DND-41 (cell line): ENCODE data around the gene KRTAP9-4.

Experiments
- ATAC-seq: fragments of 200-7000 bp; cut with Tn5 transposase; 3 replicates; pipeline ENCODE4 v1.9.1; 2021; ENCODE audit warnings: low read depth; ENCODE audit not compliant: insufficient read depth
- DNase-seq: peaks from one replicate; pipeline ENCODE4 v3.0.0-alpha.2; 2020
- H2AFZ ChIP-seq: 2 replicates; pipeline ENCODE4 v1.6.0; 2012; ENCODE audit warnings: low read depth, low read length
- H3K27ac ChIP-seq: 2 replicates; pipeline ENCODE4 v1.5.1; 2012; ENCODE audit warnings: low read length, inconsistent platforms
- H3K27me3 ChIP-seq: fragments of 200-600 bp; sonication (generic); 2 replicates; pipeline ENCODE4 v1.6.0; 2012; ENCODE audit warnings: low read length, mild to moderate bottlenecking, inconsistent platforms; ENCODE audit not compliant: insufficient read depth, poor library complexity
- H3K36me3 ChIP-seq: 2 replicates; pipeline ENCODE4 v1.5.1; 2012; ENCODE audit warnings: low read length, inconsistent platforms; ENCODE audit not compliant: insufficient read depth
- H3K4me1 ChIP-seq: 2 replicates; pipeline ENCODE4 v1.5.1; 2012; ENCODE audit warnings: mild to moderate bottlenecking, low read length; ENCODE audit not compliant: insufficient read depth
- H3K4me2 ChIP-seq: 2 replicates; pipeline ENCODE4 v1.6.0; 2012; ENCODE audit warnings: mild to moderate bottlenecking, moderate library complexity, low read length, inconsistent platforms; ENCODE audit not compliant: insufficient read depth
- H3K4me3 ChIP-seq, 2 experiments: fragments of 200-600 bp in 1 of 2; shearing (Covaris generic) in 1 of 2; 2 replicates each; pipeline ENCODE4 v1.5.1; 2012 to 2016; ENCODE audit warnings: inconsistent platforms in 2 of 2, low read length in 2 of 2, mild to moderate bottlenecking in 2 of 2, low read depth in 1 of 2, moderate library complexity in 1 of 2
- H3K79me2 ChIP-seq: 2 replicates; pipeline ENCODE4 v1.6.0; 2012; ENCODE audit warnings: low read length, inconsistent platforms; ENCODE audit not compliant: insufficient read depth
- H3K9ac ChIP-seq: 2 replicates; pipeline ENCODE4 v1.6.0; 2012; ENCODE audit warnings: low read depth, mild to moderate bottlenecking, inconsistent platforms, low read length, moderate library complexity
- H3K9me3 ChIP-seq: 2 replicates; pipeline ENCODE4 v1.5.1; 2012; ENCODE audit warnings: low read length, moderate library complexity, mild to moderate bottlenecking, inconsistent platforms; ENCODE audit not compliant: insufficient read depth, severe bottlenecking
- H4K20me1 ChIP-seq: 2 replicates; pipeline ENCODE4 v1.6.0; 2012; ENCODE audit warnings: low read length; ENCODE audit not compliant: insufficient read depth
- CTCF ChIP-seq: IDR thresholded peaks from 2 replicates; pipeline ENCODE4 v1.5.1; 2012; ENCODE audit warnings: borderline replicate concordance, low read length, moderate library complexity, mild to moderate bottlenecking; ENCODE audit not compliant: poor library complexity, severe bottlenecking; ENCODE audit errors: extremely low read depth
- EZH2 ChIP-seq: IDR thresholded peaks from 3 replicates; pipeline ENCODE4 v1.6.1; 2012; ENCODE audit warnings: borderline replicate concordance, low read depth, mild to moderate bottlenecking, moderate library complexity, low read length, inconsistent platforms; ENCODE audit not compliant: severe bottlenecking

Gene KRTAP9-4

GRCh38 chr17:41278176-41278955 is 28.9 kb downstream of the KRTAP9-4 start:
- Histone ChIP-seq H3K36me3 (no peaks in the 10 kb centered on the region), H3K27me3 (peaks cover 9% of the 10 kb centered on the region), H3K9ac (no peak overlapping the region), H3K9me3 (no peaks in the 10 kb centered on the region), H3K4me1 (no peaks in the 10 kb centered on the region), H2AFZ (no peak overlapping the region), H4K20me1 (peaks cover 3% of the 10 kb centered on the region; the same call in 1 of the 2 replicates), H3K79me2 (no peaks in the 10 kb centered on the region), H3K27ac (no peak overlapping the region), H3K4me2 (no peak overlapping the region), H3K4me3 (no peak overlapping the region)
- ATAC-seq (no peak), DNase-seq (no peak)
- TF ChIP-seq EZH2 (no peak), CTCF (no peak)

- no peak overlapping the region for H3K9ac ChIP-seq
- no peak for DNase-seq
- H3K4me3 ChIP-seq: no peak overlapping the region
- no peaks in the 10 kb centered on the region for H4K20me1 ChIP-seq
- no peak overlapping the region for H3K27ac ChIP-seq
- no peak for ATAC-seq
- no peaks in the 10 kb centered on the region for H3K4me1 ChIP-seq
- no peaks in the 10 kb centered on the region for H3K79me2 ChIP-seq
- H3K4me2 ChIP-seq: no peak overlapping the region
- TF ChIP-seq CTCF (no peak), EZH2 (no peak)
- no peak overlapping the region for H2AFZ ChIP-seq
- H3K27me3 ChIP-seq: peaks cover 8% of the 10 kb centered on the region
- H3K36me3 ChIP-seq: no peaks in the 10 kb centered on the region
- no peaks in the 10 kb centered on the region for H3K9me3 ChIP-seq
These were observed 34.6 kb downstream of the KRTAP9-4 start for GRCh38 chr17:41284043-41284442.

GRCh38 chr17:41284546-41284945 is 35.1 kb downstream of the KRTAP9-4 start:
- TF ChIP-seq CTCF (no peak), EZH2 (no peak)
- Histone ChIP-seq H4K20me1 (no peaks in the 10 kb centered on the region), H3K36me3 (no peaks in the 10 kb centered on the region), H3K4me1 (no peaks in the 10 kb centered on the region), H3K27me3 (peaks cover 8% of the 10 kb centered on the region), H3K79me2 (no peaks in the 10 kb centered on the region), H2AFZ (no peak overlapping the region), H3K9ac (no peak overlapping the region), H3K9me3 (no peaks in the 10 kb centered on the region), H3K27ac (no peak overlapping the region), H3K4me3 (no peak overlapping the region), H3K4me2 (no peak overlapping the region)
- ATAC-seq (no peak), DNase-seq (no peak)

- Histone ChIP-seq H3K4me2 (no peak overlapping the region), H4K20me1 (no peaks in the 10 kb centered on the region), H3K79me2 (no peaks in the 10 kb centered on the region), H3K36me3 (no peaks in the 10 kb centered on the region), H2AFZ (no peak overlapping the region), H3K9me3 (no peaks in the 10 kb centered on the region), H3K27ac (no peak overlapping the region), H3K9ac (no peak overlapping the region), H3K4me3 (no peak overlapping the region), H3K4me1 (no peaks in the 10 kb centered on the region), H3K27me3 (peaks cover 11% of the 10 kb centered on the region)
- TF ChIP-seq EZH2 (no peak), CTCF (no peak)
- ATAC-seq (no peak), DNase-seq (no peak)
These were observed 37.6 kb downstream of the KRTAP9-4 start for GRCh38 chr17:41287050-41287449.
